Daoy (cell line): ENCODE data around the gene CABYR. TPM values are rescaled to one million over a fixed set of nuclear protein-coding genes. Genes with fewer than 3 reads are reported as not detected.

ENCODE experiments used
- DNase-seq: peaks from one replicate; pipeline ENCODE4 v3.0.0-alpha.2; 2015; ENCODE audit warnings: low read depth
- total RNA-seq: library from RNA; depleted of rRNA; stranded (reverse); fragments of >200 nt; shearing (Covaris generic); gene quantifications from 2 replicates; pipeline ENCODE4 v1.2.3, GENCODE V29; 2014; rRNA removed

Gene CABYR
- total RNA-seq, 1 experiment from 2014 or later, result 3.1 TPM

- DNase-seq, result no peak
These were observed 50.9 kb downstream of the CABYR start for GRCh38 chr18:24189664-24190346.

DNA sequence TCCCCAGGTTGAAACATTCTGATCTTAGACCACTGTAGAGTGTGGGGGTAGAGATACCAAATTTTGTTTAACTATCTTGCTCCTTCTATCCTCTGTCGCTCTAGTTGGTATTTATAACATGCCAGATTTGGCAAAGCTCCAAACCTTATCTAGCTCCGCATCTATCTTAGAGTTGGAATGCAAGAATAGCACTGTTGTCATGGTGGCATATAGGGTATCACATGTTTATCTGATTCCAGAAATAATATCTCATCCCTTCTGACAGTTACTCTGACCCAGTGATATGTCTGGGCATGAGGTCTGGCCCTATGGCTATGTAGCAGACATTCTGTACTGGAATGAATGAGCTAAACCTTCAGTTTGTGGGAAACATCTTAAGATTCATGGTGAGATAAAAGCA is 51.7 kb downstream of the CABYR start:
- no peak for DNase-seq

GRCh38 chr18:24195296-24196053 is 56.6 kb downstream of the CABYR start:
- no peak for DNase-seq

DNA sequence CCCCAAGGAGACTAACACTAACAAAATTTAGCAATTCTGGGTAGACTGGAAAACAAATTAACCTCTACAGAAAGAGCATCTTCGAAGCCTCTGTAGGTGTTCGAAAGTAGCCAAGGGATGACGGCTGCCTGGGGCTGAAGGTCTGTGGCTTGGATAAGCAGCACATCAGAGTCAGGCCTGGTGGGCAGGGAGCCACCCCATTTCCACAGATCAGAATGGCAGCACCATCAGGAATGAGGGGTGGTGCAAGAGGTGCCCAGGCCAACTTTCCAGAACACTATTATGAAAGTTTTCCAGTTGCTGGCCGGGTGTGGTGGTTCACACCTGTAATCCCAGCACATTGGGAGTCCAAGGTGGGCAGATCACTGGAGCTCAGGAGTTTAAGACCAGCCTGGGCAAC is 57.9 kb downstream of the CABYR start:
- no peak for DNase-seq

- no peak for DNase-seq
These were observed 58.5 kb downstream of the CABYR start for GRCh38 chr18:24197412-24197811.

GRCh38 chr18:24198461-24198860 is 59.6 kb downstream of the CABYR start:
- DNase-seq, result no peak

- no peak for DNase-seq
These were observed 60.6 kb downstream of the CABYR start for GRCh38 chr18:24199372-24199962.

GRCh38 chr18:24200494-24201290 is 61.8 kb downstream of the CABYR start:
- DNase-seq, result no peak

DNA sequence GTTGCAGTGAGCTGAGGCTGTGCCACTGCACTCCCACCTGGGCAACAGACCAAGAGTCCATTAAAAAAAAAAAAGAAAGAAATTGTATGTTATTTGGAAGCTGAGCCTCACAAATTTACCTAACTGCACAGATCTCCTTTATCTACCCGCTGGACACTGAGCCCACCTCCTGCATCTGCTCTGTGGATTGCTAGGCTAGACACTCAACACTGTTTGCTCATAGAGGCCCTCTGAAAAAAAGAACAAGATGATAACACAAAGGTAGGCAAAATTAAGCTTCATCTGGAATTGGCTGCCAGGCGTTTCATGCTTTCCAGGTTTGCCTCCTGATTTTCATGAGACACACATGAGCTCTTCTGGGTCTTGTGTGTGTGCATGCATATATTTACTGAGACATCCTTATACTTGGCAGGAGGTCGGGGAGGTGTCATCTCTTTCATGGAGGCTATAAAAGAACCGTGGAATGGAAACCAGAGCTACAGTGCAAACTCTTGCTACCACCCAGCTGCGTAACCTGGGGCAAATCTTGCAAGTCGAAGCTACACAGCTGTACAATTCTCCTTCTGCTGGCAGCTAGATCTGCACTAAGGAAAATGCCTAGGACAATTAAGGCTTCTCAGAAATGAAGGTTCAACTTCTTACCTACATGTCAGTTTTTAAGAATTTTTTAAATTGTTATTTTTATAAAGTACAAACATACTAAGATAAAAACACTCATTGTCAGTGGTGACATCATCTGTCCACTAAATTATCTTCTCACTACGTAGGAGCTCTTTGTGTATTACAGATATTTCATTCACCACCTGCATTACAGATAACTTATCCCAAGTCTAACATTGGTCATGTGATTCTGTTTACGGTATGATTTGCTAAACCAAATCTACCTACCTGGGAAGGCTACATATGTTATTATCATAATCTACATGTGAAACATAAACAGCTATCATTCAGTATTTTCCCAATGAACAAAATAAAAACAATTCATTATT is 63.1 kb downstream of the CABYR start:
- no peak for DNase-seq

GRCh38 chr18:24204904-24205303 is 66.0 kb downstream of the CABYR start:
- DNase-seq, result no peak

GRCh38 chr18:24208270-24209035 is 69.6 kb downstream of the CABYR start:
- DNase-seq, result no peak

DNA sequence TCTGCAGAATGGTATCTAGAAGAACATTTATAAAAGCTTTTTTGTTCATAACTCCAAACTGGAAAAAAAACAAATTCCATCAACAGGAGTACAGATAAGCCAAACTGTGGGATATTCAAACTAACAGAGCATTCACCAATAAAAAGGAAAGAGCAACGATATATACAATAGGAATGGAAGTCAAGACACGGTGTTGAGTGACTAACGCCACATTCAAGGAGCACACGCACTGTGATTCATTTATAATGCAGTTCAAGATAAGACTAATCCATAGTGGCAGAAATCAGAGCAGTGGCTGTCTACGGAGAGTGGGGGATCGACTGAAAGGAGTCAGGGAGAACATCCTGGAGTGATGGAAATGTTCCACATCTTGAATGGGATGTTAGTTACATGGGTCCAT is 70.7 kb downstream of the CABYR start:
- DNase-seq, result no peak

Other genes starting within 250 kb of the CABYR start
- gene TTC39C, start 124.3 kb upstream of the CABYR start, total RNA-seq, result 13.2 and 18.3 TPM in 2 replicates